GM12873 (cell line): ENCODE results near the gene HMGB4.

ENCODE experiments used
- TF ChIP-seq, protein P1 (sequence below): IDR thresholded peaks from 2 replicates; pipeline ENCODE4 v1.5.1; 2012; ENCODE audit warnings: low read depth, mild to moderate bottlenecking, moderate library complexity, low read length, control low read depth; ENCODE audit not compliant: insufficient read depth; ENCODE audit errors: missing control alignments

The HMGB4 gene, protein sequence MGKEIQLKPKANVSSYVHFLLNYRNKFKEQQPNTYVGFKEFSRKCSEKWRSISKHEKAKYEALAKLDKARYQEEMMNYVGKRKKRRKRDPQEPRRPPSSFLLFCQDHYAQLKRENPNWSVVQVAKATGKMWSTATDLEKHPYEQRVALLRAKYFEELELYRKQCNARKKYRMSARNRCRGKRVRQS

DNA sequence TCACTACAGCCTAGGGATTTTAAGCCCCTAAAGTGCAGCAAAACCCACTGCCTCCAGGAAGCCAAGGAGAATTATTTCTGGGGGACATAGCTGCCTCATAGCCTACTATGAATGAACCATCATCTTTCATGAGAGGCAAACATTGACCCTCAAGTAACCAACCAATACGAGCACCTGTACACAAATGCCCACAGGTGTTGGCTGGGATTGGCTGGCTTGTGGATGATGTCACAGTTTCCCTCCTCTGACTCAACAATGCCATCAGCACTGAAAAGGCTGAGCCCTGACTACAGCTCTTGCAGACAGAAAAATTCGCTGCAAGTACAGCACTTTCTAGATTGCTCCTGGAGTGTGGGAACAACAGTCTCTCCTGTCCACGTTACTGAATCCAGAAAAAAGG lies at the start of gene HMGB4:
HMGB4 (plus strand) TSS at position 301 of the 400 bp plus-strand sequence. CDS start 113 bp downstream, outside the sequence.
- TF ChIP-seq, protein P1, sequence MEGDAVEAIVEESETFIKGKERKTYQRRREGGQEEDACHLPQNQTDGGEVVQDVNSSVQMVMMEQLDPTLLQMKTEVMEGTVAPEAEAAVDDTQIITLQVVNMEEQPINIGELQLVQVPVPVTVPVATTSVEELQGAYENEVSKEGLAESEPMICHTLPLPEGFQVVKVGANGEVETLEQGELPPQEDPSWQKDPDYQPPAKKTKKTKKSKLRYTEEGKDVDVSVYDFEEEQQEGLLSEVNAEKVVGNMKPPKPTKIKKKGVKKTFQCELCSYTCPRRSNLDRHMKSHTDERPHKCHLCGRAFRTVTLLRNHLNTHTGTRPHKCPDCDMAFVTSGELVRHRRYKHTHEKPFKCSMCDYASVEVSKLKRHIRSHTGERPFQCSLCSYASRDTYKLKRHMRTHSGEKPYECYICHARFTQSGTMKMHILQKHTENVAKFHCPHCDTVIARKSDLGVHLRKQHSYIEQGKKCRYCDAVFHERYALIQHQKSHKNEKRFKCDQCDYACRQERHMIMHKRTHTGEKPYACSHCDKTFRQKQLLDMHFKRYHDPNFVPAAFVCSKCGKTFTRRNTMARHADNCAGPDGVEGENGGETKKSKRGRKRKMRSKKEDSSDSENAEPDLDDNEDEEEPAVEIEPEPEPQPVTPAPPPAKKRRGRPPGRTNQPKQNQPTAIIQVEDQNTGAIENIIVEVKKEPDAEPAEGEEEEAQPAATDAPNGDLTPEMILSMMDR, result no peak

DNA sequence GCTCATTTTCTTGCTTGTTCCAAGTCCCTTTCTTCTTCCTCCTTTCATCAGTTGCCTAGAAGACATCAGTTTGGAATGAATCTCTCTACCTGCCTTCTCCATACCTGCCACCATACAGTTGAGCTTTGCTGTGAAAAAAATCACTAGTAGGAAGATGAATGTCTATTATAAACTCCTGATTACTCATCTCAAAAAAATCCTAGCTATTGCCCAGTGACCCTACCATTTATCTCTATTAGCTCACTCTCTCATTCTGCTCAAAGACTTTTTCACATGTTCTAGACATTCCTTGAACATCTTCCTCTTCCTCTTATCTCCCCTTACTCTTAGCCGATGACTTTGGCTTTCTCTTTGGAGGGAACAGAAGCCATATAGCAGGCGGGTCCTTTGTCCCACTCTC lies 49.7 kb upstream of the HMGB4 start:
- TF ChIP-seq, protein P1, result no peak

GRCh38 chr1:33815061-33815460 lies 48.8 kb upstream of the HMGB4 start:
- TF ChIP-seq, protein P1, result no peak

GRCh38 chr1:33818071-33818470 lies 45.8 kb upstream of the HMGB4 start:
- TF ChIP-seq, protein P1, result no peak

DNA sequence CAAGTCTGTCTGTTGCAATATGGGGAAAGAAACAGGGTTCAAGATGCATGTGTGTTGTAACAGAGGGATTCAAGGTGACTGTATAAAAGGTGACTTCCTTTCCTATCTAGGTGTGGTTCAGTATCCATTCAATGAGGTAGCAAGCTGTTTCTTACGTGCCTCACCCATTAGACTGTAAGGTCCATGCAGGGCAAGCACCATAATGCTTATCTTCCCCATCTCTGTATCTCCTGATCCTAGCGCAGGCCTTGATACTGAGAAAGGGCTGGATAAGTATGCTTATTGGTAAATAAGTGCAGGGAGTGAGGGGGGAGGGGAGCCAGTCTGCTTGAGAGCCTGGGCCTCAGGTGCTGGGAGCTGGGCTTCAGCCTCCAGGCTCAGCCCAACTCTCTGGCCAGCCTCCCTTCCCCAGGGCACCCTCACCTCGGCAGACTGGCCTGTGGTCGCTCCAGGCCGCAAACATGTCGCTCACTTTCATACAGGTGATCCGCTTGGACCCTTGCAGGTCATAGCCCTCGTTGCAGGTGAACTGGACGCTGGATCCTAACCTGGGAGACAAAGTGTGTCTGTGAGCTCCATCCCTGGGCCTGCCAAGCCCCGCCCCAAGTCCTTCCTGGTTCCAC lies 44.5 kb upstream of the HMGB4 start:
- TF ChIP-seq, protein P1, result no peak

DNA sequence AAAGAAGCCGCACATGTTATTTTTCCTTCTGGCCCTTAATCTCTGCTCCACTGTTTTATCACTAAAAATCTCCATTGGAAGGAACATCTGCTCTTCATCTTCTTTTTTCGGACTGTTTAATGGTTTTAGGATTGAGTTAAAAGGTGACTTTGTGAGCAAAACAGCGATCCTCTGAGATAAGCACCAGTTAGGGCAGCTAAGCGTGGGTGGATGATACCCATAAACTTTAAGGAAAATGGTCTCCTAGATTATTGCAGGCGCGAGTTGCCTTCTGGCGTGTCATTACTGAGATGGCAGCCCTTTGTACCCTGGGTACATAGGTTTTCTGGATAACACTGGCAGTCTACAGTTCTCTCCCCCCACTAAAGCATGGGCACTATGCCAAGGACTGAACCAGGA lies 44.0 kb upstream of the HMGB4 start:
- TF ChIP-seq, protein P1, result no peak

GRCh38 chr1:33820804-33821203 lies 43.1 kb upstream of the HMGB4 start:
- TF ChIP-seq, protein P1, result no peak
